GM18907 (cell line): Measurements from ENCODE around the gene CHGA.

Source experiments
- ATAC-seq: cut with Tn5 transposase; IDR thresholded peaks from one replicate; pipeline ENCODE4 v1.9.1; 2021; ENCODE audit warnings: mild to moderate bottlenecking, moderate library complexity; ENCODE audit not compliant: unreplicated experiment

Gene CHGA

DNA sequence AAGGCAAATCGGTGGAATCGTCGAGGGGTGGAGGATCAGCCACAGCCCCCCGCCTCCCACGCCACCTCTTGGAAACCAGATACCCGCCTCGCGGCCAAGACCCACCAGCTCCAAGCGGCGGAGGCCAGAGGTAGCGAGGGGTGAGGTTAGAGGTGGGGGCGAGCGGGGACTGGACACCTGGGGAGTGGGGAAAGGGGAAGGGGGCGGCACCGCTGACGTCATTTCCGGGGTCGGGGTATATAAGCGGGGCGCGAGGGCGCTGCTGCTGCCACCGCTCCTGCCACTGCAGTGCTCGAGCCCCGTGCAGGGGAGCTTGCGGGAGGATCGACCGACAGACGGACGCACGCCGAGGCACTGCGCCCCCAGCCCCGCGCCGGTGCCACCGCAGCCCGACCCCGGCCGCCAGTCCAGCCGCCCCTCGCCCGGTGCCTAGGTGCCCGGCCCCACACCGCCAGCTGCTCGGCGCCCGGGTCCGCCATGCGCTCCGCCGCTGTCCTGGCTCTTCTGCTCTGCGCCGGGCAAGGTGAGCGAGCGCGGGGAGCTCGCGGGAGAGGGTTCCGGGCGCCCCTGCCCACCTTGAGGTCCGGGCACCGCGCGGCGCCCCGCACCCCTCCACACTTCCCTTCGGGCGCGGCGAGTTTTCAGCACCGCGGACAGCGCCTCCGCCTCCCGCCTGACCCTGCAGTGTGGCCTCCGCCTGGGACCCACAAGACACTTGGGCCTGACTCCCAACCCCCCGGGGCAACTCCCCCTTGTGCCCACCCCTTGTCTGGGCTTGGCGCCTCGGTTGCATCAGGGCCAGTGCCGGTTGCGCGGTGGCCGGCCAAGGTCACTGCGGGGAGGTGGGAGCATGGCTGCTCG, at the start of gene CHGA:
TSS of gene CHGA (plus strand) at position 268 of the 861 bp plus-strand sequence. CDS start at position 478, 210 bp downstream.
- ATAC-seq, result no peak

GRCh38 chr14:92874962-92875661, 47.8 kb upstream of the CHGA start:
- ATAC-seq, result no peak

- no peak for ATAC-seq
Observed at GRCh38 chr14:92877757-92878431, 45.1 kb upstream of the CHGA start.

- no peak for ATAC-seq
Observed at GRCh38 chr14:92880351-92880750, 42.6 kb upstream of the CHGA start.

GRCh38 chr14:92880851-92881250, 42.1 kb upstream of the CHGA start:
- ATAC-seq, result no peak

DNA sequence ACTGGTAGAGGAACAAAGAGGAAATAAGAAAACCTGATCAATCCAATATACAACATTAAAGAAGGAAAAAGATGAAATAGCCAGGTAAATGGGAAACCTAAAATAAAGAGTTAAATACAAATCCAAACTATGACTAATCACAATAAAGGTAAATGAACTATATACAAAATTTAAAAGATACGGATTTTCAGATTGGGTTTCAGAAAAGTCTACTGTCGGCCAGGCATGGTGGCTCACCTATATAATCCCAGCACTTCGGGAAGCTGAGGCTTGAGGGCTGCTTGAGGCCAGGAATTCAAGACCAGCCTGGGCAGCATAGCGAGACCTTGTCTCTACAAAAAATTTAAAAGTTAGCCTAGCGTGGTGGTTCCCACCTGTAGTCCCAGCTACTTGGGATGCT, 39.9 kb upstream of the CHGA start:
- ATAC-seq, result no peak

DNA sequence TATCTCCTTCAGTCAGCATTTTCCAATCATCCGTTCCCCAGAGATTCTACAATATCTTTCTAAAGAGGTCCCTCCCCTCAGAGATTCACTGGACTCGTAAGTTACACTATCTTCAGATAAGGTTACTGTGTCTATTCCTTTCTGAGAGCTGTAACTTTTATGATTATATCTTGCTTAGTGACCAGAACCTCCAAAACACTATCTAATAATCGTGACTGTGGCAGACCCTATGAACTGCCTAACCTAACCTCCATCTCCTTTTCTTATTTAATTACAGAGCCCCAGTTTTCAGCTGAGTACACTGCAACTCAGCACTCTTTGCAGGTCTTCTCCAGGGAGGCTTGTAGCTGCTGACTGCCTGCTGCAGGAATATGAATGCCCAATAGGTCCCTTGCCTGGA, 38.5 kb upstream of the CHGA start:
- no peak for ATAC-seq

DNA sequence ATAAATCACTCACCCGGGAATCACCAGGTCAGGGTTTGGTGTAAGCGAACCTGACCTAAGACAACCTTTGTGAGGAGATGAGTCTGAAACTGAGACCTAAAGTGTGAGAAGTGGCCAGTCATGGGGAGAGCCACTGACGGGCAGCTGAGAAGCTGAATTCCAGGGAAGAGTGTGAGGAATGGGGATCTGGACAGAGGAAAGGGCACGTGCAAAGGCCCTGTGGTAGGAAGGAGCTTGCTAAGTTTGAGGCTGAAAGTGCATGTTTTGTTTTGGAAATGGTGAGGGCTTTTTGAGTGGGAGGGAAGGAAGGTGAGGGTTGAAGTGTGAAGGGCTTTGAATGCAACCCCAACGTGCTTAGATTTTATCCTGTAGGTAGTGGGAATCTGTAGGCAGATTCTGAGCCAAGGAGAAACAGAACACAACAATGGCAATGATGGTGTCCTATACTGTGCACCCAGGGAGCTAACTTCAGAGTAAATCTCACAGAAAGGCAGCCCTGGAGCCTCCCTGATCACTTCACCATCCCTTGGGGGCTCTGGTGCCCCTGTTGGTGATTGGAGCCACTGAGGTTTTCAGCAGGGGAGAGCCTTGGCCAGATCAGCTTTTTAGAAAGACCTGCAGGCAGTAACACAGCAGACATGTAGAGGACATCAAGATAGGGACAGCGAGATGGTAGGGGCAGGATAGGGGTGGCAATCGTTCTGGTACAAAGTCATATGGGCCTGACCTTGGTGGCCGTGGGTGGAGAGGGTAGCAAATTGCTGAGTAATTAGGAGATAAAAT, 37.5 kb upstream of the CHGA start:
- ATAC-seq, result no peak

GRCh38 chr14:92886337-92886736, 36.6 kb upstream of the CHGA start:
- no peak for ATAC-seq

- ATAC-seq, result no peak
Observed at GRCh38 chr14:92887157-92887556, 35.8 kb upstream of the CHGA start.

GRCh38 chr14:92888896-92889295, 34.1 kb upstream of the CHGA start:
- ATAC-seq, result no peak

DNA sequence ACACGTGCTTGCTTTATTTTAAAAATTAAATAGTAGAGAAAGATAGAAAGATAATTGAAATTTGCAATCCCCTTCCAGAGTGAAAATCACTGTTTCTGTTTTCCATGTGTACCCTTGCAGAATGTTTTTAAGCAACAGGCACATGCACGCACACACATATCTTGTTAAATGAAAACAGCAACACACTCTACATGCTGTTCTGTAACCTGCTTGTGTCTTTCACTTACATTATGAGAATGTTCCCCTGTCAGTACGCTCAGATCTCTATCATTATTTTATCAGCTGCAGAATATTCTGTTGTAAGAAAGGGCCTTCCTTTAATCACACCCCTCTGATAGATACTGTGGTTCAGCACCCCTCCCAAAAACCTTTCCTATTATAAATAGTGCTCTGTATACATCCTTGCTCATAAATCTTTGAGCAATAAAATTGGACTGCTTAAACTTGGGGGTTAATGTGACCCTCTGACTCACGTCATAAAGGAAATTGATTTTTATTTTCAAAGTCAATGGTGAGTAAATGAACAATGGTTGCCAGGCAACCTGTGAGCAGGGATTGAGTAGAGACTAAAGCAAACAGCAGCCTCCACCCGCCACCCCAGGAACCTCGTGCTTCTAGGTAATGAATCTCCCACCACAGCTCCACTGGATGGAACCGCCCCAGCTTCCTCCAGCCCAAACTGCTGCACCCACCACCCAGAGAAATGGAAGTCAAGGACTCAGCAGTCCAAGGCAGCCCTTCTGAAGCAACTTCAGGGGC, 31.9 kb upstream of the CHGA start:
- no peak for ATAC-seq

DNA sequence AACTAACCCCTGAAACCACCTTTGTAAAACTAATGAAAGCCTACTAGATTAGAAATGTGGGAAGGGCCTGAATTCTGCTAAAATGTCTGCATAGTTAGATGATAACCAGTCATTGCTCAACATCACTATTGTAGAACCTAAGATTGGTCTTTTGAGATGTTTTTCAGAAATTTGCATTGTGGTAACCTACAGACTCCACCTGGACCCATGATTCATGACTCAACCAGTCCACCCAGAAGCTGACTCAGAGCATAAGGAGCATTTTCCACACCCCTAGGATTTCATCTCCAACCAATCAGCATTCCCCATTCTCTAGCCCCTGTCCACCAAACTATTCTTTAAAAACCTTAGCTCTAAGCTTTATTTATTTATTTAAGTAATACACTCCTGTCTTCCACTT, 30.4 kb upstream of the CHGA start:
- no peak for ATAC-seq

DNA sequence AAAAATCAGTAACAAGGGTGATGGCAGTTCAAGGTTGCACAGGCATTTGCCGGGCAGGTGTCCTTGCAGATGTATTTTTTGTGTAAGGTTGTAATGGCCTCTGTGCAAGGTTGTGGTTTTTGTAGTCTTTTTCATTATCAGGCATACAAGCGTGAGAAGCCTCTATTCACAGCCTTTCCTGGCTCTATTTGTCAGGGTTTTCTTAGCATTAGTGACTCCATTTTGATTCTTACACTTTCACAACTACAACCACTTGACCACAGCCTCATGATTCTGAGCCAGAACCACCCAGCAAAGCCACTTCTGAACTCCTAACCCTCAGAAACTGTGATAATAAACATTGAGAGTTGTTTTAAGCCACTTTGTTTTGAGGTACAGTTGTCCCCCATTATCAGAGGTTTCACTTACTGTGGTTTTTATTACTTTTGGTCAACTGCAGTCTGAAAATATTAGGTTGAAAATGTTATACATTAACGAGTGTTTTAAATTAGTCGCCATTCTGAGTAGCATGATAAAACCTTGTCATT, 27.5 kb upstream of the CHGA start:
- no peak for ATAC-seq

GRCh38 chr14:92897922-92898565, 24.9 kb upstream of the CHGA start:
- ATAC-seq, result no peak

- no peak for ATAC-seq
Observed at GRCh38 chr14:92898566-92899131, 24.3 kb upstream of the CHGA start.

GRCh38 chr14:92900660-92901059, 22.3 kb upstream of the CHGA start:
- no peak for ATAC-seq

DNA sequence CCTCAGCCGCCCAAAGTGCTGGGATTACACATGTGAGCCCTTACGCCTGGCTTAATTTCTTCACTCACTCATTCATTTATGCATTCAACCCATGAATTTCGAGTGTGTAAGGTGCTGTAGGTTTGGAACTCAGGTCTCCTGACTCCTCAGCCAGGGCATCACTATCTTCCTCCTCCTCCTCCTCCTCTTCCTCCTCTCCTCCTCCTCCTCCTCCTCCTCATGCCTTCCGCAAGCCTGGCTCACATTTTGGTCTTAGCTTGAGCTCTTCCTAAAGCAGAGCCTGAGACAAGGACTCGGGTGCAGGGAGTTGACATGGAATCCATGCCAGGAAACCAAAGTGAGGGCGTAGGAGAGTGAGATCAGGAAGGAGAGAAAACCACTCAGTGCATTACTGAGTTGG, 20.8 kb upstream of the CHGA start:
- ATAC-seq, result no peak

- no peak for ATAC-seq
Observed at GRCh38 chr14:92902726-92903125, 20.2 kb upstream of the CHGA start.
